Measurements from ENCODE around the gene RERE. TPM values are rescaled to one million over a fixed set of nuclear protein-coding genes. Genes with fewer than 3 reads are reported as not detected.

The RERE gene
- total RNA-seq, 1 experiment from 2014 or later: 161 TPM

GRCh38 chr1:8632102-8632501 is 185.3 kb downstream of the RERE start (continued):
- TF ChIP-seq E2F4 (CRISPR knock-in tag; IDR thresholded peaks at IDR 0.05; ENCODE audit: borderline replicate concordance, low read depth): no peak
- TF ChIP-seq ZNF232 (CRISPR knock-in tag; IDR thresholded peaks at IDR 0.05): no peak
- no peak for TF ChIP-seq ATF2 (CRISPR knock-in tag; IDR thresholded peaks at IDR 0.05; ENCODE audit: borderline replicate concordance, low read depth)
- TF ChIP-seq IRF2 (CRISPR knock-in tag; IDR thresholded peaks at IDR 0.05; ENCODE audit: borderline replicate concordance, low read depth): no peak
- TF ChIP-seq GABPB1 (CRISPR knock-in tag; IDR thresholded peaks at IDR 0.05): no peak

GRCh38 chr1:8631163-8631562 is 186.3 kb downstream of the RERE start:
- Mint-ChIP-seq H3K9me3 (no peaks in the 10 kb centered on the region), H3K4me1 (peaks cover 59% of the 10 kb centered on the region), H3K27me3 (ENCODE audit: low read depth) (no peaks in the 10 kb centered on the region), H3K4me3 (no peak overlapping the region), H3K36me3 (no peaks in the 10 kb centered on the region), H3K27ac (peak overlapping the region; percentile 4; the same call in 1 of the 2 replicates)
- DNase-seq (ENCODE audit: low spot score) (no peak), ATAC-seq (no peak)
- POLR2A ChIA-PET: no interaction called here
- no peak for TF ChIP-seq MYBL2 (CRISPR knock-in tag; IDR thresholded peaks at IDR 0.05)
- no peak for TF ChIP-seq E2F1 (CRISPR knock-in tag; IDR thresholded peaks at IDR 0.05)
- no peak for TF ChIP-seq FOXP1 (CRISPR knock-in tag; IDR thresholded peaks at IDR 0.05; ENCODE audit: borderline replicate concordance)
- no peak for TF ChIP-seq SMAD3 (CRISPR knock-in tag; IDR thresholded peaks at IDR 0.05; ENCODE audit: borderline replicate concordance)
- TF ChIP-seq ZNF512 (CRISPR knock-in tag; IDR thresholded peaks at IDR 0.05; ENCODE audit: borderline replicate concordance): no peak
- TF ChIP-seq RORB (CRISPR knock-in tag; IDR thresholded peaks at IDR 0.05): no peak
- TF ChIP-seq NR3C1 (CRISPR knock-in tag; conservative IDR thresholded peaks at IDR 0.05; ENCODE audit: low read depth): no peak
- TF ChIP-seq ZNF532 (CRISPR knock-in tag; IDR thresholded peaks at IDR 0.05; ENCODE audit: borderline replicate concordance): no peak
- TF ChIP-seq TEAD1 (CRISPR knock-in tag; IDR thresholded peaks at IDR 0.05): no peak
- no peak for TF ChIP-seq FOXK1 (CRISPR knock-in tag; IDR thresholded peaks at IDR 0.05)
- TF ChIP-seq GTF2I (CRISPR knock-in tag; conservative IDR thresholded peaks at IDR 0.05): no peak
- no peak for TF ChIP-seq USF2 (CRISPR knock-in tag; IDR thresholded peaks at IDR 0.05)
- no peak for TF ChIP-seq CDX4 (CRISPR knock-in tag; IDR thresholded peaks at IDR 0.05; ENCODE audit: borderline replicate concordance)
- TF ChIP-seq GABPB1 (CRISPR knock-in tag; IDR thresholded peaks at IDR 0.05): no peak
- TF ChIP-seq KAT7 (CRISPR knock-in tag; IDR thresholded peaks at IDR 0.05; ENCODE audit: borderline replicate concordance): no peak
- TF ChIP-seq NFATC4 (CRISPR knock-in tag; IDR thresholded peaks at IDR 0.05): no peak
- CTCF ChIA-PET: no interaction called here

Measured in WTC11 (cell line).